GM12878 (cell line): ENCODE results near the gene RASA4B. TPM values are rescaled to one million over a fixed set of nuclear protein-coding genes. Genes with fewer than 3 reads are reported as not detected.

Experiments
- ATAC-seq: fragments of 200-7000 bp; cut with Tn5 transposase; 3 replicates; pipeline ENCODE4 v1.9.1; 2020; ENCODE audit warnings: mild to moderate bottlenecking, moderate library complexity
- BruUV-seq: library from RNA; stranded (reverse); fragments of 400-500 nt; replicated peaks from 2 replicates; lab custom pipeline; 2021; lab: Mats Ljungman, UMichigan
- CTCF ChIA-PET: fragments of 300-600 bp; sonication (Branson Sonifier 250); formaldehyde crosslinking; extraction: SDS; loops from one replicate; lab custom pipeline; 2021; ENCODE audit warnings: inconsistent platforms; lab: Yijun Ruan, JAX
- POLR2A ChIA-PET: fragments of 350-600 bp; formaldehyde crosslinking; extraction: SDS; loops from one replicate; lab custom pipeline; 2021; ENCODE audit warnings: inconsistent platforms; lab: Charles Lee
- RAD21 ChIA-PET: fragments of 300-600 bp; sonication (Branson Sonifier 250); formaldehyde crosslinking; loops from one replicate; lab custom pipeline; 2023; ENCODE audit warnings: antibody characterized with exemption; ENCODE audit not compliant: unreplicated experiment; lab: Charles Lee
- SMC1A ChIA-PET: fragments of 300-600 bp; sonication (Branson Sonifier 250); formaldehyde crosslinking; loops from one replicate; lab custom pipeline; 2023; ENCODE audit not compliant: unreplicated experiment, uncharacterized antibody; lab: Charles Lee
- DNase-seq: peaks from one replicate; pipeline ENCODE4 v3.0.0-alpha.2; 2011; ENCODE audit warnings: low read depth, low spot score
- FAIRE-seq: peaks from 3 replicates; lab custom pipeline; 2011; peaks lifted over from hg19 to GRCh38; lab: Jason Lieb, UNC
- H2AFZ ChIP-seq: 2 replicates; pipeline ENCODE4 v1.6.0; 2011; ENCODE audit warnings: low read depth, low read length, control low read depth; ENCODE audit not compliant: control insufficient read depth
- H3K27ac ChIP-seq: 2 replicates; pipeline ENCODE4 v1.5.1; 2011; ENCODE audit warnings: control low read depth; ENCODE audit not compliant: control insufficient read depth, insufficient read depth
- H3K27me3 ChIP-seq, 2 experiments: replicated peaks in 1 of 2; 2 replicates each; pipeline versions ENCODE4 v1.6.0 to v1.6.1; 2011; ENCODE audit warnings: low read length in 1 of 2; ENCODE audit not compliant: control insufficient read depth in 2 of 2, insufficient read depth in 2 of 2
- H3K36me3 ChIP-seq, 2 experiments: 2 replicates each; pipeline ENCODE4 v1.5.1; 2011; ENCODE audit warnings: low read length in 1 of 2; ENCODE audit not compliant: control insufficient read depth in 2 of 2, insufficient read depth in 2 of 2
- H3K4me1 ChIP-seq: 2 replicates; pipeline ENCODE4 v1.6.1; 2011; ENCODE audit warnings: mild to moderate bottlenecking, low read length, moderate library complexity, mixed read lengths; ENCODE audit not compliant: control insufficient read depth, insufficient read depth
- H3K4me2 ChIP-seq: 2 replicates; pipeline ENCODE4 v1.6.0; 2011; ENCODE audit warnings: control low read depth; ENCODE audit not compliant: control insufficient read depth, insufficient read depth
- H3K4me3 ChIP-seq: fragments of 200-600 bp; sonication (generic); 2 replicates; pipeline ENCODE4 v1.5.1; 2016
- H3K79me2 ChIP-seq: 2 replicates; pipeline ENCODE4 v1.6.0; 2011; ENCODE audit warnings: low read length; ENCODE audit not compliant: control insufficient read depth, insufficient read depth
- H3K9ac ChIP-seq: 2 replicates; pipeline ENCODE4 v1.8.0; 2011; ENCODE audit warnings: low read length, control low read depth, mixed read lengths; ENCODE audit not compliant: control insufficient read depth, insufficient read depth
- H3K9me3 ChIP-seq: replicated peaks from 3 replicates; pipeline ENCODE4 v1.5.1; 2011; ENCODE audit warnings: mild to moderate bottlenecking, low read length; ENCODE audit not compliant: control insufficient read depth, insufficient read depth
- H4K20me1 ChIP-seq: 2 replicates; pipeline ENCODE4 v1.6.0; 2011; ENCODE audit not compliant: control insufficient read depth, insufficient read depth
- CTCF ChIP-seq, 3 experiments: IDR thresholded peaks in 2 of 3; conservative IDR thresholded peaks in 1 of 3; 2 replicates each; pipeline ENCODE4 v1.5.1; 2011; ENCODE audit warnings: low read depth in 3 of 3, low read length in 3 of 3, mild to moderate bottlenecking in 3 of 3, control low read depth in 2 of 3, moderate library complexity in 2 of 3, inconsistent platforms in 1 of 3, mixed read lengths in 1 of 3; ENCODE audit not compliant: control insufficient read depth in 2 of 3, insufficient read depth in 1 of 3; ENCODE audit errors: extremely low read depth in 1 of 3
- ETV6 ChIP-seq, 2 experiments: fragments of 450-650 bp in 1 of 2; IDR thresholded peaks in 1 of 2; conservative IDR thresholded peaks in 1 of 2; 2 replicates each; pipeline ENCODE4 v1.6.1; 2014; ENCODE audit warnings: antibody characterized with exemption in 1 of 2, borderline replicate concordance in 1 of 2, low read depth in 1 of 2, mild to moderate bottlenecking in 1 of 2, moderate library complexity in 1 of 2
- MLLT1 ChIP-seq: fragments of 450-650 bp; IDR thresholded peaks from 2 replicates; pipeline ENCODE4 v1.6.1; 2016; ENCODE audit warnings: mild to moderate bottlenecking
- MTA2 ChIP-seq: fragments of 450-650 bp; IDR thresholded peaks from 2 replicates; pipeline ENCODE4 v1.6.1; 2016; ENCODE audit warnings: low read depth, mild to moderate bottlenecking, moderate library complexity
- TCF12 ChIP-seq: IDR thresholded peaks from 2 replicates; pipeline ENCODE4 v1.6.1; 2011; ENCODE audit warnings: low read depth, mild to moderate bottlenecking, low read length
- ZNF207 ChIP-seq: fragments of 450-650 bp; IDR thresholded peaks from 2 replicates; pipeline ENCODE4 v1.6.1; 2014; ENCODE audit warnings: antibody characterized with exemption, mild to moderate bottlenecking, borderline replicate concordance
- ZNF384 ChIP-seq: IDR thresholded peaks from 2 replicates; pipeline ENCODE4 v1.6.1; 2012; ENCODE audit warnings: low read depth, mild to moderate bottlenecking, low read length, improper control_type of control experiment, borderline replicate concordance
- WGBS: methylation state at CpG from one replicate; pipeline ENCODE4 v1.1.6; 2016; ENCODE audit warnings: low lambda C conversion rate; ENCODE audit not compliant: insufficient replicate concordance, insufficient coverage; ENCODE audit errors: missing lambda C conversion rate; 5-methylcytosine and 5-hydroxymethylcytosine counted together
- in situ Hi-C: fragments of 300-500 bp; cut with MboI; formaldehyde crosslinking; loops from 9 replicates; pipeline ENCODE4 v1.14.3; 2018; ENCODE audit warnings: mixed read lengths
- intact Hi-C: fragments of 100-400 bp; cut with micrococcal nuclease; formaldehyde crosslinking; loops from one replicate; pipeline ENCODE4 v1.14.2; 2022; ENCODE audit not compliant: unreplicated experiment
- polyA plus RNA-seq, 11 experiments: library from polyadenylated mRNA; depleted of rRNA in 4 of 11; unstranded in 6 of 11; stranded (reverse) in 5 of 11; fragments of >200 nt; fragmentation: Nextera tagmentation in 4 of 11; fragmentation: Illumina TruSeq in 1 of 11; extraction: Ambion mirVana in 4 of 11; extraction: Trizol in 1 of 11; gene quantifications; 1 replicate in 1 of 11; 2 replicates in 10 of 11; pipeline versions ENCODE4 v1.2.1 to v1.2.3, GENCODE V29; 2011 to 2016; ENCODE audit warnings: inconsistent platforms in 2 of 11, missing spikeins in 2 of 11, low read depth in 1 of 11
- total RNA-seq, 4 experiments: library from RNA; depleted of rRNA in 3 of 4; stranded (reverse); fragments of >200 nt in 3 of 4; fragmentation: Illumina TruSeq in 1 of 4; extraction: Trizol in 1 of 4; gene quantifications; 2 replicates each; pipeline versions ENCODE4 v1.2.1 to v1.2.3, GENCODE V29; 2013 to 2021

Gene RASA4B
- total and polyA plus RNA-seq, 10 of the 15 experiments (the other 5 are each of a cell fraction or from before 2014, with no cell fraction given) = 0.10 to 16.4 (median 6.4) TPM

GRCh38 chr7:102434039-102434486 is 83.5 kb downstream of the RASA4B start:
- Histone ChIP-seq H3K36me3 (peaks cover 8 to 9% of the 10 kb centered on the region in 2 experiments), H3K9ac (peak overlapping the region; percentile 79), H3K27me3 (no peaks in the 10 kb centered on the region), H3K4me2 (peak overlapping the region; percentile 91), H3K4me1 (peaks cover 34% of the 10 kb centered on the region), H4K20me1 (no peaks in the 10 kb centered on the region), H3K4me3 (peak overlapping the region; percentile 74), H3K27ac (peak overlapping the region; percentile 86), H3K9me3 (no peaks in the 10 kb centered on the region), H3K79me2 (peaks cover 40% of the 10 kb centered on the region), H2AFZ (no peak overlapping the region; the same call in none of the 2 replicates)
- intact Hi-C loops (no loop called here), in situ Hi-C loops (no loop called here)
- ATAC-seq (peak; percentile 33), FAIRE-seq (no peak), DNase-seq (no peak)
- BruUV-seq = TSS peak; percentile 65
- ChIA-PET POLR2A (interaction anchor here (0.5 to 13.0 kb wide), 6 partner anchors 7 to 1885 kb away, joined by 3 to 210 read pairs (median 9); no protein-coding TSS in a partner anchor), SMC1A (interaction anchor here (0.9 to 3.1 kb wide), 8 partner anchors 8 to 37 kb away, joined by 3 to 15 read pairs (median 4); partner anchors contain the start of genes ALKBH4 and LRWD1), RAD21 (interaction anchor here (1.3 to 2.9 kb wide), 3 partner anchors 8 to 29 kb away, joined by 3 to 26 read pairs (median 13); no protein-coding TSS in a partner anchor), CTCF (interaction anchor here (0.6 to 5.0 kb wide), 7 partner anchors 8 to 27 kb away, joined by 3 to 39 read pairs (median 5); no protein-coding TSS in a partner anchor)
- WGBS = 6% methylated on average over 8 of the region's 9 CpGs
- TF ChIP-seq CTCF (IDR thresholded peaks at IDR 0.05 in 2 of 3, conservative IDR thresholded peaks at IDR 0.05 in 1 of 3; ENCODE audit: control insufficient read depth in 2 of 3, extremely low read depth in 1 of 3, insufficient read depth in 1 of 3, low read depth in 3 of 3, low read length in 3 of 3) = 0 out of 6 replicates have a peak, but pooled peaks of 1 of the 3 experiments have one; percentile 0
- TF ChIP-seq ETV6 (conservative IDR thresholded peaks at IDR 0.05 in 1 of 2, IDR thresholded peaks at IDR 0.05 in 1 of 2; ENCODE audit: borderline replicate concordance in 1 of 2, low read depth in 1 of 2) = no peak
- TF ChIP-seq ZNF207 = no peak
- TF ChIP-seq MTA2 = no peak
- 0 out of 2 replicates have a peak, but pooled peaks have one; percentile 2 for TF ChIP-seq TCF12
- TF ChIP-seq MLLT1 = peak; percentile 50; the same call in 1 of the 2 replicates
- TF ChIP-seq ZNF384 = peak; percentile 66
